KMS-11 (cell line): ENCODE results near the gene MRPL38.

Source experiments
- H2AFZ ChIP-seq: fragments of 200-600 bp; sonication (generic); 2 replicates; pipeline ENCODE4 v1.6.1; 2016; ENCODE audit warnings: antibody characterized with exemption, mixed run types, low read depth
- H3K27ac ChIP-seq: fragments of 200-600 bp; sonication (generic); 2 replicates; pipeline ENCODE4 v1.6.1; 2016; ENCODE audit warnings: mild to moderate bottlenecking, mixed run types
- H3K27me3 ChIP-seq: fragments of 200-600 bp; sonication (generic); 2 replicates; pipeline ENCODE4 v1.6.1; 2017; ENCODE audit warnings: mild to moderate bottlenecking, low read depth, mixed run types, moderate library complexity; ENCODE audit not compliant: insufficient read depth
- H3K36me3 ChIP-seq: fragments of 200-600 bp; sonication (generic); 2 replicates; pipeline ENCODE4 v1.6.1; 2017; ENCODE audit warnings: mild to moderate bottlenecking, mixed run types; ENCODE audit not compliant: insufficient read depth
- H3K4me1 ChIP-seq: fragments of 200-600 bp; sonication (generic); 2 replicates; pipeline ENCODE4 v1.6.1; 2016; ENCODE audit warnings: mild to moderate bottlenecking, low read depth, mixed run types; ENCODE audit not compliant: poor library complexity, severe bottlenecking
- H3K4me2 ChIP-seq: fragments of 200-600 bp; sonication (generic); 2 replicates; pipeline ENCODE4 v1.7.0; 2016; ENCODE audit warnings: mild to moderate bottlenecking, mixed run types
- H3K4me3 ChIP-seq: fragments of 200-600 bp; sonication (generic); IDR thresholded peaks from 2 replicates; pipeline ENCODE4 v1.6.1; 2017; ENCODE audit warnings: low read depth, low read length, mixed read lengths; ENCODE audit not compliant: insufficient read depth
- H3K79me2 ChIP-seq: fragments of 200-600 bp; sonication (generic); 2 replicates; pipeline ENCODE4 v1.6.1; 2016; ENCODE audit warnings: low read depth, mixed run types; ENCODE audit not compliant: insufficient read depth
- H3K9ac ChIP-seq: fragments of 200-600 bp; sonication (generic); 2 replicates; pipeline ENCODE4 v1.6.1; 2016; ENCODE audit warnings: mild to moderate bottlenecking, mixed run types
- H4K20me1 ChIP-seq: fragments of 200-600 bp; sonication (generic); 2 replicates; pipeline ENCODE4 v1.6.1; 2016; ENCODE audit warnings: mild to moderate bottlenecking, mixed run types; ENCODE audit not compliant: insufficient read depth
- CTCF ChIP-seq: fragments of 200-600 bp; sonication (generic); conservative IDR thresholded peaks from 2 replicates; pipeline ENCODE4 v1.6.1; 2017; ENCODE audit warnings: low read depth, mild to moderate bottlenecking, antibody characterized with exemption, low read length, moderate library complexity, mixed read lengths

The MRPL38 gene

GRCh38 chr17:75919611-75920010, 14.9 kb upstream of the MRPL38 start:
- no peaks in the 10 kb centered on the region for H4K20me1 ChIP-seq
- no peaks in the 10 kb centered on the region for H3K36me3 ChIP-seq
- TF ChIP-seq CTCF = no peak
- no peak overlapping the region for H3K9ac ChIP-seq
- no peak overlapping the region for H3K4me2 ChIP-seq
- no peak overlapping the region for H3K27ac ChIP-seq
- H2AFZ ChIP-seq = no peak overlapping the region
- H3K27me3 ChIP-seq = no peaks in the 10 kb centered on the region
- H3K79me2 ChIP-seq = no peaks in the 10 kb centered on the region
- no peaks in the 10 kb centered on the region for H3K4me1 ChIP-seq
- no peak overlapping the region for H3K4me3 ChIP-seq

- no peak for TF ChIP-seq CTCF
- Histone ChIP-seq H3K27ac (no peak overlapping the region), H3K79me2 (no peaks in the 10 kb centered on the region), H2AFZ (no peak overlapping the region), H3K36me3 (no peaks in the 10 kb centered on the region), H3K4me1 (peaks cover 3% of the 10 kb centered on the region), H3K27me3 (no peaks in the 10 kb centered on the region), H3K4me2 (no peak overlapping the region), H3K9ac (no peak overlapping the region), H4K20me1 (no peaks in the 10 kb centered on the region), H3K4me3 (no peak overlapping the region)
These were observed 13.3 kb upstream of the MRPL38 start for GRCh38 chr17:75917917-75918445.

GRCh38 chr17:75917141-75917916, 12.6 kb upstream of the MRPL38 start:
- no peak overlapping the region for H2AFZ ChIP-seq
- no peaks in the 10 kb centered on the region for H3K36me3 ChIP-seq
- H3K27ac ChIP-seq = no peak overlapping the region
- no peak overlapping the region for H3K4me2 ChIP-seq
- H3K9ac ChIP-seq = no peak overlapping the region
- no peaks in the 10 kb centered on the region for H4K20me1 ChIP-seq
- peaks cover 9% of the 10 kb centered on the region for H3K4me1 ChIP-seq
- no peaks in the 10 kb centered on the region for H3K79me2 ChIP-seq
- no peak overlapping the region for H3K4me3 ChIP-seq
- no peaks in the 10 kb centered on the region for H3K27me3 ChIP-seq
- no peak for TF ChIP-seq CTCF

- Histone ChIP-seq H3K4me3 (no peak overlapping the region), H3K36me3 (no peaks in the 10 kb centered on the region), H3K27me3 (no peaks in the 10 kb centered on the region), H3K27ac (no peak overlapping the region), H2AFZ (no peak overlapping the region), H3K79me2 (no peaks in the 10 kb centered on the region), H3K9ac (no peak overlapping the region), H3K4me1 (peaks cover 30% of the 10 kb centered on the region), H3K4me2 (no peak overlapping the region), H4K20me1 (no peaks in the 10 kb centered on the region)
- no peak for TF ChIP-seq CTCF
These were observed 10.6 kb upstream of the MRPL38 start for GRCh38 chr17:75915268-75915667.
